DND-41 (cell line): ENCODE results near the gene PI4KA.

Source experiments
- ATAC-seq: fragments of 200-7000 bp; cut with Tn5 transposase; 3 replicates; pipeline ENCODE4 v1.9.1; 2021; ENCODE audit warnings: low read depth; ENCODE audit not compliant: insufficient read depth
- DNase-seq: peaks from one replicate; pipeline ENCODE4 v3.0.0-alpha.2; 2020
- H2AFZ ChIP-seq: 2 replicates; pipeline ENCODE4 v1.6.0; 2012; ENCODE audit warnings: low read depth, low read length
- H3K27ac ChIP-seq: 2 replicates; pipeline ENCODE4 v1.5.1; 2012; ENCODE audit warnings: low read length, inconsistent platforms
- H3K27me3 ChIP-seq: fragments of 200-600 bp; sonication (generic); 2 replicates; pipeline ENCODE4 v1.6.0; 2012; ENCODE audit warnings: low read length, mild to moderate bottlenecking, inconsistent platforms; ENCODE audit not compliant: insufficient read depth, poor library complexity
- H3K36me3 ChIP-seq: 2 replicates; pipeline ENCODE4 v1.5.1; 2012; ENCODE audit warnings: low read length, inconsistent platforms; ENCODE audit not compliant: insufficient read depth
- H3K4me1 ChIP-seq: 2 replicates; pipeline ENCODE4 v1.5.1; 2012; ENCODE audit warnings: mild to moderate bottlenecking, low read length; ENCODE audit not compliant: insufficient read depth
- H3K4me2 ChIP-seq: 2 replicates; pipeline ENCODE4 v1.6.0; 2012; ENCODE audit warnings: mild to moderate bottlenecking, moderate library complexity, low read length, inconsistent platforms; ENCODE audit not compliant: insufficient read depth
- H3K4me3 ChIP-seq, 2 experiments: fragments of 200-600 bp in 1 of 2; shearing (Covaris generic) in 1 of 2; 2 replicates each; pipeline ENCODE4 v1.5.1; 2012 to 2016; ENCODE audit warnings: inconsistent platforms in 2 of 2, low read length in 2 of 2, mild to moderate bottlenecking in 2 of 2, low read depth in 1 of 2, moderate library complexity in 1 of 2
- H3K79me2 ChIP-seq: 2 replicates; pipeline ENCODE4 v1.6.0; 2012; ENCODE audit warnings: low read length, inconsistent platforms; ENCODE audit not compliant: insufficient read depth
- H3K9ac ChIP-seq: 2 replicates; pipeline ENCODE4 v1.6.0; 2012; ENCODE audit warnings: low read depth, mild to moderate bottlenecking, inconsistent platforms, low read length, moderate library complexity
- H3K9me3 ChIP-seq: 2 replicates; pipeline ENCODE4 v1.5.1; 2012; ENCODE audit warnings: low read length, moderate library complexity, mild to moderate bottlenecking, inconsistent platforms; ENCODE audit not compliant: insufficient read depth, severe bottlenecking
- H4K20me1 ChIP-seq: 2 replicates; pipeline ENCODE4 v1.6.0; 2012; ENCODE audit warnings: low read length; ENCODE audit not compliant: insufficient read depth
- EZH2 ChIP-seq: IDR thresholded peaks from 3 replicates; pipeline ENCODE4 v1.6.1; 2012; ENCODE audit warnings: borderline replicate concordance, low read depth, mild to moderate bottlenecking, moderate library complexity, low read length, inconsistent platforms; ENCODE audit not compliant: severe bottlenecking
- TF ChIP-seq, protein P1 (sequence below): IDR thresholded peaks from 2 replicates; pipeline ENCODE4 v1.5.1; 2012; ENCODE audit warnings: borderline replicate concordance, low read length, moderate library complexity, mild to moderate bottlenecking; ENCODE audit not compliant: poor library complexity, severe bottlenecking; ENCODE audit errors: extremely low read depth

PI4KA gene

DNA sequence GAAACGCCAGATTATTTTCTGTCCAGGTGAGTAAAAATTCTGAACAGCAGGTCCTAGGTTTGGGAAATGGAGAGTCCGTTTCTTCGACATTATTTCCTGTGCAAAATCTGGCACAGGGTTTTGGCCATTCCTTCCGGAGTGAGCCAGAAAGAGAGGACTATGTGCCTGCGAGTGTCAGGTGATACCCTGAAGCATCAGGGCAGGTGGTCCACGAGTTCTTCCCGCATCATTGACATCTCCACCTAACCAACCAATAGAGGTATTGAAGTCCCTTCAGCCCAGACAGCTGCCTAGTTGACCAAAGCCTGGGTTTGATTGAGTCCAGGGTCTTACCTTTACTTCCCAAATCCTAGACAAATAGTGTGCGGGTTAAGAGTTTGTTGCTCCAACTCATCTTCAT lies 1.0 kb upstream of the PI4KA start:
- peak overlapping the region; percentile 86 for H3K4me2 ChIP-seq
- H3K9ac ChIP-seq: peak overlapping the region; percentile 79
- DNase-seq: no peak
- peaks cover 84% of the 10 kb centered on the region for H3K79me2 ChIP-seq
- peak overlapping the region; percentile 61 to 84 for H3K4me3 ChIP-seq
- H3K4me1 ChIP-seq: peaks cover 33% of the 10 kb centered on the region
- H3K9me3 ChIP-seq: no peaks in the 10 kb centered on the region
- peak overlapping the region; percentile 87 for H2AFZ ChIP-seq
- no peak for TF ChIP-seq EZH2
- TF ChIP-seq, protein P1, sequence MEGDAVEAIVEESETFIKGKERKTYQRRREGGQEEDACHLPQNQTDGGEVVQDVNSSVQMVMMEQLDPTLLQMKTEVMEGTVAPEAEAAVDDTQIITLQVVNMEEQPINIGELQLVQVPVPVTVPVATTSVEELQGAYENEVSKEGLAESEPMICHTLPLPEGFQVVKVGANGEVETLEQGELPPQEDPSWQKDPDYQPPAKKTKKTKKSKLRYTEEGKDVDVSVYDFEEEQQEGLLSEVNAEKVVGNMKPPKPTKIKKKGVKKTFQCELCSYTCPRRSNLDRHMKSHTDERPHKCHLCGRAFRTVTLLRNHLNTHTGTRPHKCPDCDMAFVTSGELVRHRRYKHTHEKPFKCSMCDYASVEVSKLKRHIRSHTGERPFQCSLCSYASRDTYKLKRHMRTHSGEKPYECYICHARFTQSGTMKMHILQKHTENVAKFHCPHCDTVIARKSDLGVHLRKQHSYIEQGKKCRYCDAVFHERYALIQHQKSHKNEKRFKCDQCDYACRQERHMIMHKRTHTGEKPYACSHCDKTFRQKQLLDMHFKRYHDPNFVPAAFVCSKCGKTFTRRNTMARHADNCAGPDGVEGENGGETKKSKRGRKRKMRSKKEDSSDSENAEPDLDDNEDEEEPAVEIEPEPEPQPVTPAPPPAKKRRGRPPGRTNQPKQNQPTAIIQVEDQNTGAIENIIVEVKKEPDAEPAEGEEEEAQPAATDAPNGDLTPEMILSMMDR: no peak
- H3K36me3 ChIP-seq: peaks cover 26% of the 10 kb centered on the region
- peak overlapping the region; percentile 60 for H3K27ac ChIP-seq
- no peaks in the 10 kb centered on the region for H3K27me3 ChIP-seq
- H4K20me1 ChIP-seq: peaks cover 33% of the 10 kb centered on the region
- no peak for ATAC-seq

DNA sequence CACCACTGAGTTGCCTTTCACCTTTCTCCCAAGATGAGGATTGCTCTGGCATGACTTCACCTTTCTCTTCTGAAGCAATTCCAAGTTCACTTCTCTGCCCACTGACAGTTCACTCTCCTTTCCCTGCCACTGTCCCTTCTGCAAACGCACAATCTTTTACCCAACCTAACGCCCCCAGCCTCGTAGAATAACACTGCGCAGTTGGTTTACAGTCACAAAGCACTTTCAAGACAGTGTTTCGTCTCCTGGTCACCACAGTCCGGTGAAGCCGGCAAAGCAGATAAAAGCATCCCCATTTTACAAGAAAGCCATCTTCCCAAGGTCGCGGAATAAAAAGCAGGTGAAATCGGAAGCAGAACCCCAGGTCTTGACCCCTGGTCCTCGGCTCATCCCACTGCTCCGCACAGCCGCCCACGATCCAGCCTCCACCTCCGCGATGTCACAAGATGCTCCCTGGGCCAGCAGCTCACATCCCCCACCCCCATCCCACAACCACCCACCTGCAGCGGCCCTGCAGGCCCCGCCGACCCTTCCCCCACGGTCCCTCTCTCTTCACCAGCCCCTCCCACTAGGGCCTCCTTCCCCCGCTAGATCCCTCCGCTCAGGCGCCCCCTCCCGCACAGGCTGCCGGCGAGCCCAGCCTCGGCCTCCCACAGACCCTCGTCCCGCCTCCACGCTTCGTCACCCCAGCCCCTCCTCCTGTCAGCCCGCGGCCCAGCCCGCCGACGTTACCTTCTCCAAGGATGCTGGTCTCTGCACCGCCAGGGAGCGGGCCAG lies 585 bp downstream of the PI4KA start:
- H3K27me3 ChIP-seq: no peaks in the 10 kb centered on the region
- DNase-seq (peak; percentile 95), ATAC-seq (peak; percentile 77)
- peak overlapping the region; percentile 72 for H3K27ac ChIP-seq
- H3K9ac ChIP-seq: peak overlapping the region; percentile 79
- H3K9me3 ChIP-seq: no peaks in the 10 kb centered on the region
- peak overlapping the region; percentile 91 for H3K4me2 ChIP-seq
- no peak for TF ChIP-seq EZH2
- TF ChIP-seq, protein P1: no peak
- peak overlapping the region; percentile 67 for H2AFZ ChIP-seq
- peak overlapping the region; percentile 60 to 84 for H3K4me3 ChIP-seq
- H3K79me2 ChIP-seq: peaks cover 87% of the 10 kb centered on the region
- peaks cover 45% of the 10 kb centered on the region for H4K20me1 ChIP-seq
- peaks cover 33% of the 10 kb centered on the region for H3K4me1 ChIP-seq
- H3K36me3 ChIP-seq: peaks cover 12% of the 10 kb centered on the region

DNA sequence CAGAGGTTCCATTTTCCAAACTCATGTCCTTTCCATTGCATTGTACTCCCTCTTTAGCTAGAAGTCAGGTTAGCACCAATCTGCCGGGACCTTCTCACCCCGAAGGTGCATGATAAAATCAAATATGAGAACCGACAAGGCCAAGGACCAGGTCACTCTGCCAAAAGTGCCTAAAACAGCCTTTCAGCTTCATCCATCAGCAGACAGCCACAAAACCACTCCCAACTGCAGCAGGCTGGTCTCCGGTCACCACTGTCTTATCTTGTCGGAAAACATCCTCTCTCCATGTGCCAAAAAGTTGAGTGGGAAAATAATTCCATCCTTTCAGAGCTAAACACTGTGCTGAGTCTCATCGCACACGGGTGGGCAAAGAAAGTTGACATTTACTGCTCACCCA lies 1.4 kb downstream of the PI4KA start:
- peak overlapping the region; percentile 72; the same call in 1 of the 2 replicates for H3K27ac ChIP-seq
- ATAC-seq: no peak
- H2AFZ ChIP-seq: no peak overlapping the region

More for the DNA sequence above, 1.4 kb downstream of the PI4KA start:
- Histone ChIP-seq H3K4me3 (peak overlapping the region in 1 of 2 experiments; percentile 84; a peak in 3 of 4 replicates), H3K9me3 (no peaks in the 10 kb centered on the region), H3K4me1 (peaks cover 33% of the 10 kb centered on the region), H3K36me3 (peaks cover 4% of the 10 kb centered on the region; the same call in 1 of the 2 replicates), H3K79me2 (peaks cover 87% of the 10 kb centered on the region), H3K9ac (peak overlapping the region; percentile 79), H4K20me1 (peaks cover 50% of the 10 kb centered on the region), H3K4me2 (peak overlapping the region; percentile 91), H3K27me3 (no peaks in the 10 kb centered on the region)
- no peak for TF ChIP-seq EZH2
- TF ChIP-seq, protein P1: no peak
- DNase-seq: no peak
